Activated T-helper 1 cell treated with Interleukin-2 at 50 U/mL for 16 hours (primary cell): ENCODE data around the gene CLDN9.

Source experiments
- DNase-seq: peaks from one replicate; pipeline ENCODE4 v3.0.0-alpha.2; 2020; ENCODE audit warnings: low read depth

Gene CLDN9, protein sequence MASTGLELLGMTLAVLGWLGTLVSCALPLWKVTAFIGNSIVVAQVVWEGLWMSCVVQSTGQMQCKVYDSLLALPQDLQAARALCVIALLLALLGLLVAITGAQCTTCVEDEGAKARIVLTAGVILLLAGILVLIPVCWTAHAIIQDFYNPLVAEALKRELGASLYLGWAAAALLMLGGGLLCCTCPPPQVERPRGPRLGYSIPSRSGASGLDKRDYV

GRCh38 chr16:3012828-3013420 is at the start of gene CLDN9:
TSS of gene CLDN9 (plus strand) at chr16:3012923. CDS start at chr16:3013363, 440 bp downstream.
- no peak for DNase-seq

- DNase-seq: no peak
Measured at GRCh38 chr16:2963074-2963722, 49.5 kb upstream of the CLDN9 start.

DNA sequence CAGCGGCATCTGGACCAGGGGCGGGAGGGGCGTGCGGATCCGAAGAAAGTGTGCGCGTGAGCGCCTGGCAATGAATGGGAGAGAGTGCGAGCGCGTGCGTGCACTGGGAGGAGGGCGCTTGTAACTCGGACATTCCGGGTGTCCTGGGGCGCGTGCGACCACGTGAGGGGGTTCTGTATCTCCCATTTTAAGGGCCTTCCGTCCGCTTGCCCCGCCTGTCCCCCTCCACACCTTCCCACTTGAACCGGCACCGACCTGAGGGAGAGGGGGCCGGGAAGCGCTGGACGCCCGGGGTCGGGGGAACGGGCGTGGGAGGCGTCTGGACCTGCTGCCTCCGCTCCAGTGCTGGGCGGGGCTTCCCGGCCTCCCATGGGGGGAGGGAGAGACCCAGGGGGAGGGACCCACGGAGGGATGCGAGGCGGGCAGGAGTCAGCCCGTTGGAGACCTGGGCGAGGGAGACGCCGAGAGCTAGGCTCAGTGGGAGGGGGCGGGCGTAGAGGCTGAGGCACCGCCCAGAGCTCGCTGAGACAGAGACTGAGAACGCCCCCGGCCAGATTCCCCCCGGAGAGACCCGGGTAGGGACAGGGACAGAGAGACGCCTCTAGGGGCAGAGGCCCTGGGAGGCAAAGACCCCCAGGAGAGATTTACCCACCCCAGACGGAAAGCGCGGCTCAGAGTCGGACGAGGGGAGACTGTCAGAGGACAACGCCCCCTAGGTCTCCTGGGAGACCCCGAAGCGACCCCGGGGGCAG is 48.8 kb upstream of the CLDN9 start, which contains the start of gene KREMEN2:
Gene KREMEN2 (plus strand): TSS at position 553 of the 752 bp plus-strand sequence. CDS start 246 bp downstream, outside the sequence.
- DNase-seq: no peak

GRCh38 chr16:2964475-2965336 is 48.0 kb upstream of the CLDN9 start:
- DNase-seq: peak; percentile 30

GRCh38 chr16:2966043-2966807 is 46.5 kb upstream of the CLDN9 start:
- no peak for DNase-seq

DNA sequence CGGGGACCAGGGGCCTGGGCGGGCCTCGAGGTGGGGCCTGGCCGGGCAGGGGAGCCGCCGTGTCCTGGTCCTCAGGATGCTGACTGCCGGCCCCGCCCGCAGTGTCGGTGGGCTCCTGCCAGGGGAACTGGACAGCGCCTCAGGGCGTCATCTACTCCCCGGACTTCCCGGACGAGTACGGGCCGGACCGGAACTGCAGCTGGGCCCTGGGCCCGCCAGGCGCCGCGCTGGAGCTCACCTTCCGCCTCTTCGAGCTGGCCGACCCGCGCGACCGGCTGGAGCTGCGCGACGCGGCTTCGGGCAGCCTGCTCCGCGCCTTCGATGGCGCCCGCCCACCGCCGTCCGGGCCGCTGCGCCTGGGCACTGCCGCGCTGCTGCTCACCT is 45.9 kb upstream of the CLDN9 start:
- no peak for DNase-seq

- no peak for DNase-seq
Measured at GRCh38 chr16:2967211-2967631, 45.5 kb upstream of the CLDN9 start.

GRCh38 chr16:2967721-2968161 is 45.0 kb upstream of the CLDN9 start:
- no peak for DNase-seq

- no peak for DNase-seq
Measured at GRCh38 chr16:2968368-2968737, 44.4 kb upstream of the CLDN9 start.

- DNase-seq: peak; percentile 60
Measured at GRCh38 chr16:2968738-2969544, 43.8 kb upstream of the CLDN9 start, which contains the start of gene PAQR4. TSS of gene PAQR4 (plus strand) at chr16:2969348. CDS start at chr16:2969675, 327 bp downstream.

- DNase-seq: peak; percentile 48
Measured at GRCh38 chr16:2969545-2970521, 42.9 kb upstream of the CLDN9 start.

DNA sequence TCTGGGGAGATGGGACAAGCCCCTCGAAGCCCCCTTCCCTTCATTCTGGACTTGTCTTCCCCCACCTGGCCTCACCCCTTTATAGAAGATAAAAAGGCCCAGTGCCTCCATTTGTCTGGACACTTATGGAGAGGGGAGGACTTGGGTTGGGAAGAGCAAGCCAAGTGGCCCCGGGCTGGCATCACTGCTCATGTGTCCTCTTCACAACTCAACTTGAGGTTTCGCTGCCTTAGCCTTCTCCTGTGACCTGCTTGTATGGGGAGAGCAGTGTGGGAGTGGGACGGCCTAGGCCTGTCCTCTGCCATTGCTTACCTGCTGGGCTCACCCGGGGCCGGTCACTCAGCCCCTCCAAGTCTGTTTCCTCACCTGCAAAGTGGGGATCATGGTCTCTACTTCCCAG is 42.2 kb upstream of the CLDN9 start:
- no peak for DNase-seq

DNA sequence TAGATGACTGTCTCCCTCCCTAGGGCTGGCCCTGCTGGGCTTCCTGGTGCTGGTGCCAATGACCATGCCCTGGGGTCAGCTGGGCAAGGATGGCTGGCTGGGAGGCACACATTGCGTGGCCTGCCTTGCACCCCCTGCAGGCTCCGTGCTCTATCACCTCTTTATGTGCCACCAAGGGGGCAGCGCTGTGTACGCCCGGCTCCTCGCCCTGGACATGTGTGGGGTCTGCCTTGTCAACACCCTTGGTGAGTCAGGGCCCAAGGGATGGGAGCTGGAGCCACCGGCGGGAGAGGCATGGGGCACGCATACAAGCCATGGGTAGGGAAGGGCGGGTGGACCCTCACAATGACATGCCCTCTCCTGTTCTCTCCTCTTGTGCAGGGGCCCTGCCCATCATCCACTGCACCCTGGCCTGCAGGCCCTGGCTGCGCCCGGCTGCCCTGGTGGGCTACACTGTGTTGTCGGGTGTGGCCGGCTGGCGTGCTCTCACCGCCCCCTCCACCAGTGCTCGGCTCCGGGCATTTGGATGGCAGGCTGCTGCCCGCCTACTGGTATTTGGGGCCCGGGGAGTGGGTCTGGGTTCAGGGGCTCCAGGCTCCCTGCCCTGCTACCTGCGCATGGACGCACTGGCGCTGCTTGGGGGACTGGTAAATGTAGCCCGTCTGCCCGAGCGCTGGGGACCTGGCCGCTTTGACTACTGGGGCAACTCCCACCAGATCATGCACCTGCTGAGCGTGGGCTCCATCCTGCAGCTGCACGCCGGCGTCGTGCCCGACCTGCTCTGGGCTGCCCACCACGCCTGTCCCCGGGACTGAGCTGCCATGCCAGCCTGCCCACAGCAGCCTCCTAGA is 41.4 kb upstream of the CLDN9 start:
- DNase-seq: no peak

- no peak for DNase-seq
Measured at GRCh38 chr16:2971985-2972784, 40.5 kb upstream of the CLDN9 start.

- DNase-seq: no peak
Measured at GRCh38 chr16:2973093-2973492, 39.6 kb upstream of the CLDN9 start.

DNA sequence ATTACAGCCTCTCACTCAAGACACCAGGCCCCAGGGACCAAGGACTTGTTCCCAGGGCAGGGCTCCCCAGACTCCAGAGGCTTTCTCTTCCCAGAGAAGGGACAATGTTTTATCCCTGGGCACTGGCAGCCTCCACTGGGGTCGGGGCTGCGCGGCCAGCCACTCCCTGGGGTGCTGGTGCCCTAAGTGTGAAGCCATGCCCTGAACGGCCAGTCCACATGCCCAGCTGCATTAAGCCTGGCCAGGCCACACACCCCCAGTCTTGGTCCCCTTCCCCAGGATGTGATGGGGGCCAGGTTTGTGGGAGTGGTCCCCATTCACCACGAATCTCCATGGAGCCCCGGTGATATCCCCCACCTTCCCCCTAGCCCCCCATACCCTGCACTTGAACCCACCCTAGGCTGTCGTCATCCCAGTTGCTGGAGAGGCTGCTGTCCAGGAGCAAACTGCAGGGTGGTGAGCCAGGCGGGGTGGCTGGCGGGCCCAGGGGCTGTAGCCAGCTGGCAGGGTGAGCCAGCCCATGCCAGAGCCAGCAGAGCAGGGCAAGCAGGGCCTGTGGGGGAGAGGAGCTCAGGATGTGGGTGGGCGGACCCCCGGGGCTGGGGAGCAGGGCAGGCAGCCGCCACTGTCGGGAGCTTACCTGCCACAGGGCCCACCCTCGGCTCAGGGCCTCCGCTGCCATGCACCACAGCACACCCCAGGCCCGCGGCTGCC is 39.0 kb upstream of the CLDN9 start:
- no peak for DNase-seq
